Right cardiac atrium (tissue), 5 donors: ENCODE results near the gene CUZD1. TPM values are rescaled to one million over a fixed set of nuclear protein-coding genes. Genes with fewer than 3 reads are reported as not detected.

Experiments
- ATAC-seq, 2 donors: fragments of 200-7000 bp; cut with Tn5 transposase; one replicate each; pipeline versions ENCODE4 v1.8.0 to v1.9.1; 2020; ENCODE audit warnings: moderate library complexity in 2 of 2, mild to moderate bottlenecking in 1 of 2
- DNase-seq, 3 donors: peaks; one replicate each; pipeline ENCODE4 v3.0.0-alpha.2; 2020
- H3K27ac ChIP-seq: one replicate; pipeline ENCODE4 v1.5.1; 2013; ENCODE audit warnings: mild to moderate bottlenecking, low read length, control low read depth, moderate library complexity
- H3K27me3 ChIP-seq: one replicate; pipeline ENCODE4 v1.6.1; 2013; ENCODE audit not compliant: control insufficient read depth, insufficient read depth
- H3K4me1 ChIP-seq: one replicate; pipeline ENCODE4 v1.6.1; 2013; ENCODE audit warnings: low read length; ENCODE audit not compliant: control insufficient read depth, insufficient read depth
- H3K4me3 ChIP-seq: one replicate; pipeline ENCODE4 v1.5.1; 2013; ENCODE audit warnings: low read length, control low read depth
- H3K9me3 ChIP-seq: one replicate; pipeline ENCODE4 v1.6.1; 2013; ENCODE audit warnings: low read length; ENCODE audit not compliant: control insufficient read depth
- WGBS: extraction: QIAGEN DNeasy Blood & Tissue Kit; methylation state at CpG from one replicate; pipeline ENCODE4 v1.1.7; 2013; 5-methylcytosine and 5-hydroxymethylcytosine counted together
- intact Hi-C, 4 donors: fragments of 100-400 bp; cut with DNase I; formaldehyde crosslinking; loops; one replicate each; pipeline versions ENCODE4 v1.11.0 to v1.14.0; 2022 to 2023
- polyA plus RNA-seq: library from polyadenylated mRNA; stranded (reverse); fragments of 200-250 nt; gene quantifications from one replicate; pipeline ENCODE4 v1.2.3, GENCODE V29; 2013
- total RNA-seq, 4 donors: library from RNA; stranded (reverse); fragmentation: NEBNext Ultra II Directional; extraction: Animal tissue kit (Norgen Biotek cat#: 25700); gene quantifications; one replicate each; pipeline ENCODE4 v1.2.1, GENCODE V29; 2021
- donor health status: healthy with polysubstance abuse.
- donor health status: DM: no; HTN: yes; CAD: no.
- donor health status: DM: no; HTN: no; CAD: no.
- donor health status: DM: no; HTN: yes; CAD: no; lungs with severe emphysema.
- donor health status: DM: yes; HTN: yes; CAD: no.

CUZD1 gene
- total and polyA plus RNA-seq, 5 donors = 0.17 to 0.53 (median 0.25) TPM

GRCh38 chr10:122812751-122813150 lies 32.9 kb downstream of the CUZD1 start:
- no peak overlapping the region for H3K27ac ChIP-seq
- H3K9me3 ChIP-seq = no peaks in the 10 kb centered on the region
- H3K27me3 ChIP-seq = no peaks in the 10 kb centered on the region
- ATAC-seq (no peak), DNase-seq (no peak)
- no peaks in the 10 kb centered on the region for H3K4me1 ChIP-seq
- no peak overlapping the region for H3K4me3 ChIP-seq
- intact Hi-C loops = loop anchor here in 1 of 4 donors (10.0 kb wide), 1 partner anchor 58 kb away; no protein-coding TSS in a partner anchor
- WGBS = 71% methylated on average over 4 of the region's 4 CpGs

- 86% methylated on average over 7 of the region's 7 CpGs for WGBS
- Histone ChIP-seq H3K4me3 (no peak overlapping the region), H3K27me3 (no peaks in the 10 kb centered on the region), H3K27ac (no peak overlapping the region), H3K9me3 (no peaks in the 10 kb centered on the region), H3K4me1 (no peaks in the 10 kb centered on the region)
- ATAC-seq (no peak), DNase-seq (no peak)
- intact Hi-C loops = no loop called here
These were observed 43.4 kb downstream of the CUZD1 start for GRCh38 chr10:122802282-122802681.

- no peak for DNase-seq
- ATAC-seq = no peak
- 78% methylated on average over 12 of the region's 12 CpGs for WGBS
- intact Hi-C loops = no loop called here
- H3K4me3 ChIP-seq = no peak overlapping the region
- H3K27me3 ChIP-seq = no peaks in the 10 kb centered on the region
- H3K4me1 ChIP-seq = no peaks in the 10 kb centered on the region
- no peak overlapping the region for H3K27ac ChIP-seq
- no peaks in the 10 kb centered on the region for H3K9me3 ChIP-seq
These were observed 46.9 kb downstream of the CUZD1 start for GRCh38 chr10:122798704-122799231.

- Histone ChIP-seq H3K9me3 (no peaks in the 10 kb centered on the region), H3K4me1 (no peaks in the 10 kb centered on the region), H3K27ac (no peak overlapping the region), H3K4me3 (no peak overlapping the region), H3K27me3 (no peaks in the 10 kb centered on the region)
- WGBS = 35% methylated on average over 2 of the region's 2 CpGs
- intact Hi-C loops = no loop called here
- ATAC-seq (no peak), DNase-seq (no peak)
These were observed 48.9 kb downstream of the CUZD1 start for GRCh38 chr10:122796796-122797195.

GRCh38 chr10:122795924-122796323 lies 49.7 kb downstream of the CUZD1 start:
- ATAC-seq = peak in 1 of 2 donors; percentile 68
- intact Hi-C loops = no loop called here
- 45% methylated on average over 5 of the region's 5 CpGs for WGBS

GRCh38 chr10:122786269-122786668 lies 59.4 kb downstream of the CUZD1 start:
- 5% methylated on average over 3 of the region's 3 CpGs for WGBS
- DNase-seq (no peak), ATAC-seq (no peak)
- Histone ChIP-seq H3K4me1 (no peaks in the 10 kb centered on the region), H3K9me3 (no peaks in the 10 kb centered on the region), H3K4me3 (no peak overlapping the region), H3K27me3 (peaks cover 2% of the 10 kb centered on the region), H3K27ac (no peak overlapping the region)
- intact Hi-C loops = no loop called here

More at GRCh38 chr10:122795924-122796323, 49.7 kb downstream of the CUZD1 start:
- Histone ChIP-seq H3K4me1 (no peaks in the 10 kb centered on the region), H3K4me3 (no peak overlapping the region), H3K27ac (no peak overlapping the region), H3K27me3 (no peaks in the 10 kb centered on the region), H3K9me3 (no peaks in the 10 kb centered on the region)
- DNase-seq = no peak

- no peak for DNase-seq
- Histone ChIP-seq H3K27ac (no peak overlapping the region), H3K9me3 (no peaks in the 10 kb centered on the region), H3K4me3 (no peak overlapping the region), H3K27me3 (peaks cover 2% of the 10 kb centered on the region), H3K4me1 (no peaks in the 10 kb centered on the region)
- no peak for ATAC-seq
- intact Hi-C loops = no loop called here
- 45% methylated on average over 1 of the region's 1 CpG for WGBS
These were observed 62.7 kb downstream of the CUZD1 start for GRCh38 chr10:122782911-122783310.

Other genes starting within 250 kb of the CUZD1 start
- not detected for gene C10orf120, start 146.0 kb downstream of the CUZD1 start, total RNA-seq
- not detected for gene C10orf120, start 146.0 kb downstream of the CUZD1 start, polyA plus RNA-seq
- gene FAM24B, start 33.7 kb upstream of the CUZD1 start, total RNA-seq = 1 to 10 TPM in 2 of 4 donors, under 1 TPM in 2; 0.47 to 1.4 (median 0.88) TPM
- gene FAM24B, start 33.7 kb upstream of the CUZD1 start, polyA plus RNA-seq = 1.2 TPM
- gene FAM24A, start 64.8 kb upstream of the CUZD1 start, total RNA-seq = not detected
- not detected for gene FAM24A, start 64.8 kb upstream of the CUZD1 start, polyA plus RNA-seq
- gene C10orf88, start 108.4 kb upstream of the CUZD1 start, total RNA-seq = 1 to 10 TPM; 5.2 to 7.8 (median 6.9) TPM
- gene C10orf88, start 108.4 kb upstream of the CUZD1 start, polyA plus RNA-seq = 4.1 TPM
- gene PSTK, start 134.5 kb upstream of the CUZD1 start, total RNA-seq = 1 to 10 TPM; 1.0 to 5.1 (median 4.0) TPM
- gene PSTK, start 134.5 kb upstream of the CUZD1 start, polyA plus RNA-seq = 4.9 TPM
- 10 to 100 TPM; 12.2 to 15.0 (median 13.0) TPM for gene IKZF5, start 162.9 kb upstream of the CUZD1 start, total RNA-seq
- 5.7 TPM for gene IKZF5, start 162.9 kb upstream of the CUZD1 start, polyA plus RNA-seq
- gene ACADSB, start 163.1 kb upstream of the CUZD1 start, total RNA-seq = 10 to 100 TPM; 59.4 to 90.9 (median 73.1) TPM
- gene ACADSB, start 163.1 kb upstream of the CUZD1 start, polyA plus RNA-seq = 19.5 TPM